Ovary (tissue), 9 donors: Measurements from ENCODE around the gene VGF. TPM values are rescaled to one million over a fixed set of nuclear protein-coding genes. Genes with fewer than 3 reads are reported as not detected.
A peak's percentile ranks its signal among the peaks of the same experiment; 100 is the strongest.

ENCODE experiments used
- DNase-seq, 5 donors: peaks; one replicate each; pipeline ENCODE4 v3.0.0-alpha.2; 2019 to 2020
- H3K27ac ChIP-seq, 2 donors: fragments of 200-600 bp; one replicate each; pipeline versions ENCODE4 v1.5.1 to v1.8.0; 2019 to 2022
- H3K27me3 ChIP-seq: fragments of 200-600 bp; one replicate; pipeline ENCODE4 v1.8.0; 2022
- H3K36me3 ChIP-seq: fragments of 200-600 bp; sonication (generic); one replicate; pipeline ENCODE4 v1.5.1; 2019
- H3K4me1 ChIP-seq: one replicate; pipeline ENCODE4 v1.8.1; 2013; ENCODE audit warnings: mild to moderate bottlenecking, moderate library complexity; ENCODE audit not compliant: insufficient read depth
- H3K4me3 ChIP-seq: fragments of 200-600 bp; sonication (generic); one replicate; pipeline ENCODE4 v1.5.1; 2017
- H3K9me3 ChIP-seq, 2 donors: fragments of 200-600 bp in 1 of 2; sonication (generic) in 1 of 2; one replicate each; pipeline versions ENCODE4 v1.5.1 to v1.8.1; 2013 to 2019; ENCODE audit warnings: mild to moderate bottlenecking in 1 of 2, moderate library complexity in 1 of 2
- EP300 ChIP-seq: sonication (generic); formaldehyde crosslinking; IDR thresholded peaks from one replicate; pipeline ENCODE4 v1.6.1; 2017; ENCODE audit warnings: antibody characterized with exemption
- POLR2A ChIP-seq: fragments of 450-650 bp; IDR thresholded peaks from one replicate; pipeline ENCODE4 v1.6.1; 2017; ENCODE audit warnings: antibody characterized with exemption, mild to moderate bottlenecking, moderate library complexity
- WGBS, 3 donors: extraction: QIAGEN DNeasy Blood & Tissue Kit in 1 of 3; methylation state at CpG; one replicate each; pipeline versions ENCODE4 v1.1.5 to v1.1.7; 2013 to 2017; 5-methylcytosine and 5-hydroxymethylcytosine counted together
- intact Hi-C, 4 donors: fragments of 100-400 bp; cut with DNase I; formaldehyde crosslinking; loops; one replicate each; pipeline versions ENCODE4 v1.11.0 to v1.15.1; 2022 to 2023
- polyA plus RNA-seq, 2 donors: library from polyadenylated mRNA; stranded (reverse); fragments of 200-250 nt in 1 of 2; fragments of 350-450 nt in 1 of 2; fragmentation: Illumina TruSeq in 1 of 2; extraction: RNeasy Lipid Tissue Mini Kit (QIAGEN cat#74804) in 1 of 2; gene quantifications; one replicate each; pipeline ENCODE4 v1.2.3, GENCODE V29; 2013 to 2014
- total RNA-seq, 7 donors: library from RNA; depleted of rRNA in 2 of 7; stranded (reverse); fragments of >200 nt in 2 of 7; fragmentation: NEBNext Ultra II Directional in 3 of 7; extraction: Animal tissue kit (Norgen Biotek cat#: 25700) in 3 of 7; gene quantifications; one replicate each; pipeline versions ENCODE4 v1.1.0 to v1.2.4, GENCODE V29; 2016 to 2023
- TF ChIP-seq, protein P1 (sequence below), 3 donors: fragments of 450-650 bp in 2 of 3; fragments of 200-600 bp in 1 of 3; IDR thresholded peaks; one replicate each; pipeline versions ENCODE4 v1.5.1 to v1.8.0; 2016 to 2022; ENCODE audit warnings: antibody characterized with exemption in 3 of 3, mild to moderate bottlenecking in 1 of 3
- donor health status: DM: no; HTN: no; CAD: no; lungs with moderate emphysema.
- donor health status: DM: no; HTN: no; CAD: no.
- donor health status: Bipolar disorder and iron deficiency.
- donor health status: DM: yes; HTN: yes; CAD: no.
- donor health status: DM: no; HTN: no; CAD: no.
- donor health status: DM: yes; HTN: yes; CAD: no.

Gene VGF
- total and polyA plus RNA-seq, 9 donors: 0.04 to 0.20 TPM; not detected in 7

DNA sequence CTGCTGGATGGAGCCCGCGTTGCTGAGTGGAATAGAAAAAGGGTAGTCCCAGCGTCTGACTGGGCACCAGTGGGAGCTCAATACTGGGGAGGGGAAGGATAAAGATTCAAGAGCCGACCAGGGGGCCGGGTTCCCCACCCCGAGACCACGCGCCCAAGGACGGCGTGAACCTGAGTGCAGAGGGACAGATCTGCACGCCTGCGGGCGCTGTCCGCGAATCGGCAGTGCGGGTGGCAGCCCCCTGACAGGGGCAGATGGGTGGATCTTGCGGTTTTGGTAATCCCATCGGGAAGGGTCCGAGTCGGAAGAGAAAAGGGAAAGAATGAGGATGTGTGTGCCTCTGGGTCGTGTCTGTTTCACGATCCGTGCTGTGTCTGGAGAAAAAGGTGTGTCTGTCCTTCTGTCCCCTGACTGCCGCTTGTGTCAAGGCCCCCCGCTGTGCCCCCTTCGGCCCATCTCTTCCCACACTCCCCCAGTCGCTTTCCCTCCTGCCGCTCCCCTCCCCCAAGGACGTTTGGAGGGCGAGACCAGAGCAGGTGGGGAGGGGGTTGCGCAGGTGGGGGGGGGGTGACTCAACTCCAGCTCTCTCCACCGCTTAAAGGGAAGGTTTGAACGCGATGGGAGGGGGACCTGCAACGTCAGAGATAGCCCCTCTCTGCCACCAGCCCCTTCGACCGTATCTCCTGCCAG, 734 bp upstream of the VGF start:
- Histone ChIP-seq H3K27ac (no peak overlapping the region), H3K9me3 (no peaks in the 10 kb centered on the region), H3K4me1 (peaks cover 15% of the 10 kb centered on the region), H3K27me3 (peaks cover 2% of the 10 kb centered on the region), H3K36me3 (no peaks in the 10 kb centered on the region), H3K4me3 (no peak overlapping the region)
- intact Hi-C loops: loop anchor here in 3 of 4 donors (5.0 to 10.0 kb wide), 3 partner anchors 76 to 271 kb away; partner anchors contain the start of gene ACHE (in 1 of the 3)
- TF ChIP-seq, protein P1, sequence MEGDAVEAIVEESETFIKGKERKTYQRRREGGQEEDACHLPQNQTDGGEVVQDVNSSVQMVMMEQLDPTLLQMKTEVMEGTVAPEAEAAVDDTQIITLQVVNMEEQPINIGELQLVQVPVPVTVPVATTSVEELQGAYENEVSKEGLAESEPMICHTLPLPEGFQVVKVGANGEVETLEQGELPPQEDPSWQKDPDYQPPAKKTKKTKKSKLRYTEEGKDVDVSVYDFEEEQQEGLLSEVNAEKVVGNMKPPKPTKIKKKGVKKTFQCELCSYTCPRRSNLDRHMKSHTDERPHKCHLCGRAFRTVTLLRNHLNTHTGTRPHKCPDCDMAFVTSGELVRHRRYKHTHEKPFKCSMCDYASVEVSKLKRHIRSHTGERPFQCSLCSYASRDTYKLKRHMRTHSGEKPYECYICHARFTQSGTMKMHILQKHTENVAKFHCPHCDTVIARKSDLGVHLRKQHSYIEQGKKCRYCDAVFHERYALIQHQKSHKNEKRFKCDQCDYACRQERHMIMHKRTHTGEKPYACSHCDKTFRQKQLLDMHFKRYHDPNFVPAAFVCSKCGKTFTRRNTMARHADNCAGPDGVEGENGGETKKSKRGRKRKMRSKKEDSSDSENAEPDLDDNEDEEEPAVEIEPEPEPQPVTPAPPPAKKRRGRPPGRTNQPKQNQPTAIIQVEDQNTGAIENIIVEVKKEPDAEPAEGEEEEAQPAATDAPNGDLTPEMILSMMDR (IDR thresholded peaks at IDR 0.05): no peak
- TF ChIP-seq EP300 (no peak), POLR2A (no peak)
- WGBS, 3 donors: 0 to 1% (median 1%) methylated on average over 37 to 38 of the region's 38 CpGs
- DNase-seq: no peak

DNA sequence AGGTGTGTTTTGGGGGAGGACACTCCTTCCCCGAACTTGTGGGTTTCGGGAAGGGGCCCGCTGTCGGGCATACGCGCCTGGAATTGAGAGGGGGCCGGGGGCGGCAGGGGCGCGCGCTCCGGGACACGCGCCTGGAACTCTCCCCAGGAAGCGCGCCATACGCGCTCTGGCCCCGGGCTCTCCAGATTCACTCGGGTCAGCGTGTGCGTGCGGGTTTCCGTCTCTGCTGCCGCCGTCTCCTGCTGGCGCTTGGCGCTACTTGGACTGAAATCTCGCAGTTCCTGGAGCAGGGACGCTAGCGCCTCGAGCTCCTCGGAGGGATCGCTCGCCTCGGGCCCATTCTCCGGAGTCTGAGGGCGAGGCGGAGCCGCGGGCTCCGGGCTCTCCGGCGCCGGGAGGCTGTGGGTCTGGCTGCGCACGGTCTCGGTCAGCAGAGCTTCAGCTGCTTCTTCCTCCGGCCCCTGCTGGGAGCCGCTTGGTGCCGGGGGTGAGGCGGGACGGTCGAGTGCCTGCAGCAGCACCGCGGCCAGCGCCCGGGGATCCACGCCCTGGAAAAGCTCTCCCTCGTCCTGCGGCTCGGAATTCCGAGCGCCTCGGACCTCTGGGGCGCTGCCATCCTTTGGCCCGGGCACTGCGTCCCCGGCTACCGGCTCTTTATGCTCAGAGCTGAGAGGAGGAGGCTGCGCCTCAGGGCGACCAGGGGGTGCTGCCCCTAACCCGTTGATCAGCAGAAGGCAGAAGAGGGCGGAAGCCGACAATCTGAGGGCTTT, 1.1 kb downstream of the VGF start:
- Histone ChIP-seq H3K27ac (no peak overlapping the region), H3K4me1 (peaks cover 14% of the 10 kb centered on the region), H3K27me3 (peaks cover 2% of the 10 kb centered on the region), H3K36me3 (no peaks in the 10 kb centered on the region), H3K9me3 (no peaks in the 10 kb centered on the region), H3K4me3 (peak overlapping the region; percentile 25)
- no peak for TF ChIP-seq POLR2A
- peak in 2 of 5 donors; percentile 47 to 68 for DNase-seq
- intact Hi-C loops: loop anchor here in 2 of 4 donors (10.0 kb wide), 2 partner anchors 101 to 269 kb away; partner anchors contain the start of gene ACHE (in 1 of the 2)
- 1 to 2% (median 1%) methylated on average over 43 to 75 of the region's 75 CpGs for WGBS, 3 donors

DNA sequence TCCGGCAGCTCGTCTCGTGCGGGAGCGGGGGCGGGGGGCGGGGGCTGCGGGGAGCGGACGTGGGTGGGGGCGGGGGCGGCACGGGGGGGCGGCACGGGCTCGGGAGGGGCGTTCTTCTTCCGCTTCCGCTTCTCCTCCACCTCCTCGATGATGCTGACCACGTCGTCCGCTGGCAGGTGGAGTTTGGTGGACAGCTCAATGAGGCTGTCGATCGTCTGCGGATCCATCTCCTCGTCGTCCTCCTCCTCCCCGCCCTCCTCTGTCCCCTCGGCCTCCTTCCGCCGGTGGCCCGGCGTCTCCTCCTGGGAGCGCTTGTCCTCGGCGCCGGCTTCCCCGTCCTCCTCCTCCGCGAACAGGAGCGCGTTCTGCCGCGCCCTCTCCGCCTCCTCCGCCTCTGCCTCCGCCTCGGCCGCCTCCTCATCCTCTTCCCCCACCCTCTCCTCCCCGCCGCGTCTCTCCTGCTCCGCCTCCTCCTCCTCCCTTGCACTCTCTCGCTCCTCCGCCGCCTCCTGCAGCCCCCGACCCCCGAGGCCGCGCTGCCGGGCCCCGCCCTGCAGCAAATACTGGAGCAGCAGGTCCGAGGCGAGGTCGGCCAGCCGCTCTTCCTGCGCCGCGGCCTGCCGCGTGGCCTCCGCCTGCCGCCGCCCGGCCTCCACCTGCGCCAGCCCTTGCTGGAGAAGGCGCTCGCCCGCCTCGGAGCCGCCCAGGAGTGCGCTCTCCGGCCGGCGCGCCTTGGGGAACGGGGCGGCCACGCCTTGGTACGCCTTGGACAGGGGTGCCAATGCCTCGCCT, 1.9 kb downstream of the VGF start:
- Histone ChIP-seq H3K4me3 (peak overlapping the region; percentile 25), H3K27me3 (peaks cover 2% of the 10 kb centered on the region), H3K36me3 (no peaks in the 10 kb centered on the region), H3K27ac (no peak overlapping the region), H3K9me3 (no peaks in the 10 kb centered on the region), H3K4me1 (peaks cover 14% of the 10 kb centered on the region)
- TF ChIP-seq, protein P1 (IDR thresholded peaks at IDR 0.05): no peak
- no peak for TF ChIP-seq POLR2A
- no peak for TF ChIP-seq EP300
- intact Hi-C loops: loop anchor here in 2 of 4 donors (10.0 kb wide), 2 partner anchors 101 to 269 kb away; partner anchors contain the start of gene ACHE (in 1 of the 2)
- WGBS, 3 donors: 0 to 1% (median 1%) methylated on average over 79 to 92 of the region's 92 CpGs
- DNase-seq: peak in 2 of 5 donors; percentile 47 to 48

DNA sequence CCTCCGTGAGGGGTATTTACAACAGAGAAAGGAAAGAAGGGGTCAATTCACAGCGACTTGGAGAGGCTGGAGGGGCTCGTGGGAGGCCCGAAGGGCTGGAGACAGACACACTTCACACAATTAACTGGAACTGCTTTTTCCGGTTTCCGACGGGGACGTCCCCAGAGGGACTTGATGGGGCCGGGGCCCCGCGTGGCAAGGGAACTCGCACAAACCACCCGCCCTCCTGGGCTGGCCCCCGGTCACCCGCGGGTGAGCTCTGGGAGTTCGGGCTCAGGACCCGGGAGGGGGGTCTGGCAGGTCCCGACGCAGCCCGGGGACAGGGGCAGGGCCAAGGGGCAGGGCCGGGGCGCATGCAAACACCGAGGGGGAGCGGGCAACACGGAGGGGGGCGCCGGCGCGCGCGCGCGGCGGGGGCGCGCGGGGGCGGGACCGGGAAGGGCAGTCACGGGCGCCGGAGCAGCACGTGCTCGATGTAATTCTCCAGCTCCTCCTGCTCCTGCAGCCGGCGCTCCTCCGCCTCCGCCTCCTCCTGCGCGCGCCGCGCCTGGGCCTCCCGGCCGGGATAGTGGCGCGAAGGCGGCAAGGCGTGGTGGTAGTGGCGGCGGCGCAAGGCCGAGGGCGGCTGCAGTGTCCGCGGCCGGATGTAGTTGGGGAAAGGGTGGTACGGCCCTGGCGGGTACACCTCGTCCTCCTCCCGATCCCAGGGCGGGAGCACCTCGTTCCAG, 2.7 kb downstream of the VGF start:
- no peak overlapping the region for H3K27ac ChIP-seq
- peaks cover 14% of the 10 kb centered on the region for H3K4me1 ChIP-seq
- intact Hi-C loops: loop anchor here in 2 of 4 donors (10.0 kb wide), 2 partner anchors 102 to 268 kb away; partner anchors contain the start of gene ACHE (in 1 of the 2)
- WGBS, 3 donors: 2 to 8% (median 3%) methylated on average over 23 to 74 of the region's 74 CpGs
- no peak for TF ChIP-seq POLR2A
- H3K4me3 ChIP-seq: peak overlapping the region; percentile 25
- DNase-seq: peak in 3 of 5 donors; percentile 27 to 67 (median 61)
- H3K36me3 ChIP-seq: no peaks in the 10 kb centered on the region
- peaks cover 2% of the 10 kb centered on the region for H3K27me3 ChIP-seq
- H3K9me3 ChIP-seq: no peaks in the 10 kb centered on the region
